HCT116 (cell line): ENCODE results near the gene HYOU1. TPM values are rescaled to one million over a fixed set of nuclear protein-coding genes. Genes with fewer than 3 reads are reported as not detected.

Experiments used
- ATAC-seq: fragments of 200-7000 bp; cut with Tn5 transposase; 2 replicates; pipeline ENCODE4 v1.9.1; 2020; ENCODE audit warnings: mild to moderate bottlenecking, moderate library complexity
- BruUV-seq: library from RNA; stranded (reverse); fragments of 400-500 nt; replicated peaks from 2 replicates; lab custom pipeline; 2021; lab: Mats Ljungman, UMichigan
- CTCF ChIA-PET: fragments of 300-600 bp; sonication (Branson Sonifier 250); formaldehyde crosslinking; loops from one replicate; lab custom pipeline; 2021; ENCODE audit warnings: antibody characterized with exemption; lab: Charles Lee
- POLR2A ChIA-PET: fragments of 300-600, 350-600 bp; sonication (Branson Sonifier 250); formaldehyde crosslinking; loops from one replicate; lab custom pipeline; 2021; ENCODE audit warnings: antibody characterized with exemption; lab: Charles Lee
- RAD21 ChIA-PET, 2 experiments: fragments of 300-600 bp; sonication (Branson Sonifier 250); formaldehyde crosslinking; loops; one replicate each; lab custom pipeline; 2023; ENCODE audit warnings: low total read pairs in 2 of 2; ENCODE audit not compliant: uncharacterized antibody in 2 of 2, unreplicated experiment in 2 of 2, low non-redundant PET in 1 of 2; lab: Charles Lee
- DNase-seq: peaks from one replicate; pipeline ENCODE4 v3.0.0-alpha.2; 2010; ENCODE audit warnings: low read depth, low spot score
- H2AFZ ChIP-seq: fragments of 200-600 bp; shearing (Covaris generic), sonication (generic); 2 replicates; pipeline ENCODE4 v1.6.1; 2017; ENCODE audit warnings: low read depth, mixed run types, mixed read lengths, antibody characterized with exemption, low read length; ENCODE audit not compliant: poor library complexity, severe bottlenecking
- H3K27ac ChIP-seq: 2 replicates; pipeline ENCODE4 v1.5.1; 2012; ENCODE audit warnings: low read depth, low read length
- H3K27me3 ChIP-seq: fragments of 200-600 bp; sonication (generic); 2 replicates; pipeline ENCODE4 v1.6.1; 2016; ENCODE audit warnings: mixed run types, low read length, mixed read lengths; ENCODE audit not compliant: insufficient read depth
- H3K36me3 ChIP-seq, 2 experiments: fragments of 200-500 bp in 1 of 2; fragments of 200-600 bp in 1 of 2; sonication (Bioruptor generic) in 1 of 2; sonication (generic) in 1 of 2; 2 replicates each; pipeline versions ENCODE4 v1.5.1 to v1.6.1; 2014 to 2016; ENCODE audit warnings: low read length in 2 of 2, inconsistent platforms in 1 of 2, mixed read lengths in 1 of 2, mixed run types in 1 of 2; ENCODE audit not compliant: insufficient read depth in 2 of 2, control insufficient read depth in 1 of 2
- H3K4me1 ChIP-seq, 2 experiments: fragments of 200-600 bp in 1 of 2; sonication (generic) in 1 of 2; 2 replicates each; pipeline versions ENCODE4 v1.5.1 to v1.6.1; 2012 to 2017; ENCODE audit warnings: low read length in 2 of 2, inconsistent platforms in 1 of 2, mild to moderate bottlenecking in 1 of 2, mixed read lengths in 1 of 2, mixed run types in 1 of 2, moderate library complexity in 1 of 2; ENCODE audit not compliant: insufficient read depth in 2 of 2, control insufficient read depth in 1 of 2
- H3K4me2 ChIP-seq: fragments of 200-600 bp; sonication (generic); 2 replicates; pipeline ENCODE4 v1.6.1; 2017; ENCODE audit warnings: mixed run types, low read length, mixed read lengths
- H3K4me3 ChIP-seq, 2 experiments: fragments of 200-600 bp in 1 of 2; sonication (generic) in 1 of 2; replicated peaks in 1 of 2; 2 replicates each; pipeline ENCODE4 v1.5.1; 2011 to 2016; ENCODE audit warnings: low read length in 2 of 2, control low read depth in 1 of 2, low read depth in 1 of 2, mild to moderate bottlenecking in 1 of 2, mixed read lengths in 1 of 2, mixed run types in 1 of 2
- H3K79me2 ChIP-seq: fragments of 200-600 bp; sonication (generic); 2 replicates; pipeline ENCODE4 v1.6.1; 2017; ENCODE audit warnings: mild to moderate bottlenecking, mixed run types, low read length, moderate library complexity, mixed read lengths; ENCODE audit not compliant: insufficient read depth
- H3K9ac ChIP-seq: fragments of 200-600 bp; sonication (generic); 2 replicates; pipeline ENCODE4 v1.6.1; 2016; ENCODE audit warnings: low read length, mixed read lengths
- H3K9me2 ChIP-seq: fragments of 200-600 bp; sonication (generic), shearing (Covaris generic); 2 replicates; pipeline ENCODE4 v1.6.1; 2017; ENCODE audit warnings: mixed run types, mild to moderate bottlenecking, moderate library complexity; ENCODE audit not compliant: insufficient read depth
- H3K9me3 ChIP-seq, 2 experiments: fragments of 200-500 bp in 1 of 2; fragments of 200-600 bp in 1 of 2; sonication (Bioruptor generic) in 1 of 2; sonication (generic) in 1 of 2; 2 replicates each; pipeline ENCODE4 v1.6.1; 2014 to 2017; ENCODE audit warnings: low read length in 2 of 2, mixed read lengths in 2 of 2, inconsistent platforms in 1 of 2, low read depth in 1 of 2, mild to moderate bottlenecking in 1 of 2, mixed run types in 1 of 2, moderate library complexity in 1 of 2; ENCODE audit not compliant: control insufficient read depth in 1 of 2, insufficient read depth in 1 of 2
- H4K20me1 ChIP-seq: fragments of 200-600 bp; sonication (generic), shearing (Covaris generic); 2 replicates; pipeline ENCODE4 v1.6.1; 2017; ENCODE audit warnings: mixed run types, mild to moderate bottlenecking, moderate library complexity; ENCODE audit not compliant: insufficient read depth
- CEBPB ChIP-seq: IDR thresholded peaks from 2 replicates; pipeline ENCODE4 v1.6.1; 2012; ENCODE audit warnings: low read depth
- CTCF ChIP-seq, 3 experiments: fragments of 200-600 bp in 1 of 3; sonication (generic) in 1 of 3; IDR thresholded peaks in 2 of 3; conservative IDR thresholded peaks in 1 of 3; 2 replicates each; pipeline ENCODE4 v1.5.1; 2012 to 2017; ENCODE audit warnings: low read depth in 2 of 3, low read length in 2 of 3, antibody characterized with exemption in 1 of 3, borderline replicate concordance in 1 of 3, control low read depth in 1 of 3, mild to moderate bottlenecking in 1 of 3, mixed read lengths in 1 of 3, mixed run types in 1 of 3, moderate library complexity in 1 of 3; ENCODE audit not compliant: insufficient read depth in 1 of 3
- EGR1 ChIP-seq: IDR thresholded peaks from 2 replicates; pipeline ENCODE4 v1.6.1; 2012; ENCODE audit warnings: low read depth
- FOSL1 ChIP-seq: IDR thresholded peaks from 2 replicates; pipeline ENCODE4 v1.6.1; 2012; ENCODE audit warnings: low read depth
- JUND ChIP-seq: IDR thresholded peaks from 2 replicates; pipeline ENCODE4 v1.6.1; 2012
- POLR2AphosphoS5 ChIP-seq: IDR thresholded peaks from 2 replicates; pipeline ENCODE4 v1.6.1; 2011; ENCODE audit warnings: mild to moderate bottlenecking, low read depth, low read length, moderate library complexity
- SIN3A ChIP-seq: IDR thresholded peaks from 2 replicates; pipeline ENCODE4 v1.6.1; 2012; ENCODE audit warnings: low read depth
- SP1 ChIP-seq: IDR thresholded peaks from 2 replicates; pipeline ENCODE4 v1.6.1; 2012; ENCODE audit warnings: low read depth
- TCF7L2 ChIP-seq: IDR thresholded peaks from 2 replicates; pipeline ENCODE4 v1.7.0; 2011; ENCODE audit warnings: borderline replicate concordance, inconsistent platforms; ENCODE audit not compliant: insufficient read depth, insufficient read length; ENCODE audit errors: extremely low read depth
- ZBTB33 ChIP-seq: IDR thresholded peaks from 2 replicates; pipeline ENCODE4 v1.6.1; 2011; ENCODE audit warnings: mild to moderate bottlenecking, low read length, moderate library complexity; ENCODE audit not compliant: insufficient replicate concordance; ENCODE audit errors: extremely low read depth
- intact Hi-C: fragments of 100-400 bp; cut with micrococcal nuclease; formaldehyde crosslinking; loops from 2 replicates; pipeline ENCODE4 v1.10.0; 2022
- total RNA-seq: library from RNA; stranded (reverse); gene quantifications from one replicate; pipeline ENCODE4 v1.2.1, GENCODE V29; 2021; ENCODE audit not compliant: unreplicated experiment

HYOU1 gene
- total RNA-seq, 1 experiment from 2014 or later, result 181 TPM

- H3K79me2 ChIP-seq, result peaks cover 44% of the 10 kb centered on the region
- no peak overlapping the region for H3K4me2 ChIP-seq
- ChIA-PET RAD21 (no interaction called here), POLR2A (interaction anchor here (0.7 to 1.5 kb wide), 2 partner anchors 73 to 107 kb away, joined by 3 read pairs; partner anchors contain the start of gene HINFP), CTCF (no interaction called here)
- peaks cover 33 to 65% of the 10 kb centered on the region in 2 experiments for H3K36me3 ChIP-seq
- intact Hi-C loops, result no loop called here
- H3K4me3 ChIP-seq, result no peak overlapping the region
- no peak for DNase-seq
- TF ChIP-seq POLR2AphosphoS5 (peak; percentile 60), EGR1 (no peak), FOSL1 (0 out of 2 replicates have a peak, but pooled peaks have one; percentile 0), SIN3A (0 out of 2 replicates have a peak, but pooled peaks have one; percentile 40)
- BruUV-seq, result no TSS peak
- no peak for ATAC-seq
- peaks cover 10 to 18% of the 10 kb centered on the region in 2 experiments; a peak in 3 of 4 replicates for H3K4me1 ChIP-seq
- H3K27me3 ChIP-seq, result no peaks in the 10 kb centered on the region
- no peak overlapping the region for H2AFZ ChIP-seq
- no peaks in the 10 kb centered on the region for H3K9me2 ChIP-seq
- peak overlapping the region; percentile 96; the same call in 1 of the 2 replicates for H3K27ac ChIP-seq
- H4K20me1 ChIP-seq, result no peaks in the 10 kb centered on the region
- no peaks in the 10 kb centered on the region for H3K9me3 ChIP-seq
- H3K9ac ChIP-seq, result no peak overlapping the region
Observed at GRCh38 chr11:119014209-119014924, 42.6 kb downstream of the HYOU1 start.

- intact Hi-C loops, result no loop called here
- H2AFZ ChIP-seq, result no peak overlapping the region
- ChIA-PET CTCF (no interaction called here), POLR2A (no interaction called here), RAD21 (no interaction called here)
- no peak for ATAC-seq
- H3K4me1 ChIP-seq, result peaks cover 10 to 18% of the 10 kb centered on the region in 2 experiments; a peak in 3 of 4 replicates
- no peaks in the 10 kb centered on the region for H4K20me1 ChIP-seq
- H3K27ac ChIP-seq, result peak overlapping the region; percentile 25; the same call in 1 of the 2 replicates
- H3K4me3 ChIP-seq, result no peak overlapping the region
- H3K79me2 ChIP-seq, result peaks cover 32% of the 10 kb centered on the region
- H3K9me3 ChIP-seq, result no peaks in the 10 kb centered on the region
- H3K9me2 ChIP-seq, result no peaks in the 10 kb centered on the region
- H3K27me3 ChIP-seq, result no peaks in the 10 kb centered on the region
- no peak overlapping the region for H3K9ac ChIP-seq
- no TSS peak for BruUV-seq
- H3K36me3 ChIP-seq, result peaks cover 35 to 62% of the 10 kb centered on the region in 2 experiments
- no peak for DNase-seq
- H3K4me2 ChIP-seq, result no peak overlapping the region
- TF ChIP-seq POLR2AphosphoS5 (no peak), CEBPB (no peak), TCF7L2 (no peak), SP1 (no peak), CTCF (IDR thresholded peaks at IDR 0.05 in 2 of 3, conservative IDR thresholded peaks at IDR 0.05 in 1 of 3; ENCODE audit: borderline replicate concordance in 1 of 3, insufficient read depth in 1 of 3, low read depth in 2 of 3, low read length in 2 of 3) (no peak), ZBTB33 (no peak), JUND (no peak)
Observed at GRCh38 chr11:119012629-119013170, 44.3 kb downstream of the HYOU1 start.
